ENCODE measurements around the gene ADGRL3. TPM values are rescaled to one million over a fixed set of nuclear protein-coding genes. Genes with fewer than 3 reads are reported as not detected.

Gene ADGRL3
- total RNA-seq, 1 donor from 2014 or later, result 0.12 TPM

- no peak overlapping the region for H3K4me3 ChIP-seq (ENCODE audit: low read depth, low read length)
- DNase-seq (ENCODE audit: low read depth), result no peak
- TF ChIP-seq CTCF (conservative IDR thresholded peaks at IDR 0.05; ENCODE audit: low read depth, low read length), result no peak
Measured at GRCh38 chr4:62015043-62015739, 815.1 kb downstream of the ADGRL3 start.

GRCh38 chr4:62018537-62018936, 818.4 kb downstream of the ADGRL3 start:
- no peak for DNase-seq (ENCODE audit: low read depth)
- no peak for TF ChIP-seq CTCF (conservative IDR thresholded peaks at IDR 0.05; ENCODE audit: low read depth, low read length)
- no peak overlapping the region for H3K4me3 ChIP-seq (ENCODE audit: low read depth, low read length)

GRCh38 chr4:62023633-62024032, 823.5 kb downstream of the ADGRL3 start:
- TF ChIP-seq CTCF (conservative IDR thresholded peaks at IDR 0.05; ENCODE audit: low read depth, low read length), result no peak
- H3K4me3 ChIP-seq (ENCODE audit: low read depth, low read length), result no peak overlapping the region
- DNase-seq (ENCODE audit: low read depth), result no peak

- DNase-seq (ENCODE audit: low read depth), result no peak
- TF ChIP-seq CTCF (conservative IDR thresholded peaks at IDR 0.05; ENCODE audit: low read depth, low read length), result no peak
- no peak overlapping the region for H3K4me3 ChIP-seq (ENCODE audit: low read depth, low read length)
Measured at GRCh38 chr4:62028745-62029144, 828.6 kb downstream of the ADGRL3 start.

GRCh38 chr4:62030958-62031357, 830.8 kb downstream of the ADGRL3 start:
- no peak overlapping the region for H3K4me3 ChIP-seq (ENCODE audit: low read depth, low read length)
- DNase-seq (ENCODE audit: low read depth), result no peak
- TF ChIP-seq CTCF (conservative IDR thresholded peaks at IDR 0.05; ENCODE audit: low read depth, low read length), result no peak

GRCh38 chr4:62037571-62037970, 837.4 kb downstream of the ADGRL3 start:
- no peak overlapping the region for H3K4me3 ChIP-seq (ENCODE audit: low read depth, low read length)
- TF ChIP-seq CTCF (conservative IDR thresholded peaks at IDR 0.05; ENCODE audit: low read depth, low read length), result no peak
- DNase-seq (ENCODE audit: low read depth), result no peak

GRCh38 chr4:62051332-62051731, 851.2 kb downstream of the ADGRL3 start:
- no peak overlapping the region for H3K4me3 ChIP-seq (ENCODE audit: low read depth, low read length)
- DNase-seq (ENCODE audit: low read depth), result no peak
- TF ChIP-seq CTCF (conservative IDR thresholded peaks at IDR 0.05; ENCODE audit: low read depth, low read length), result no peak

Data from epithelial cell of proximal tubule (primary cell).